Uterus (tissue), 2 donors: ENCODE results near the gene CPA4.

Experiments
- CTCF ChIP-seq, 4 experiments: fragments of 200-600 bp in 2 of 4; fragments of 450-650 bp in 2 of 4; sonication (generic) in 2 of 4; IDR thresholded peaks; one replicate each; pipeline ENCODE4 v1.5.1; 2016 to 2019; ENCODE audit warnings: antibody characterized with exemption in 4 of 4, mild to moderate bottlenecking in 2 of 4, moderate library complexity in 1 of 4
- POLR2A ChIP-seq, 2 donors: fragments of 450-650 bp; IDR thresholded peaks; one replicate each; pipeline ENCODE4 v1.6.1; 2016; ENCODE audit warnings: antibody characterized with exemption in 2 of 2, mild to moderate bottlenecking in 1 of 2, moderate library complexity in 1 of 2

GRCh38 chr7:130363026-130363847, 70.3 kb downstream of the CPA4 start:
- TF ChIP-seq CTCF (IDR thresholded peaks at IDR 0.05) (no peak), POLR2A (IDR thresholded peaks at IDR 0.05) (no peak)
